DMS53 treated with DMSO at 0.1 percent for 48 hours (cell line): ENCODE measurements around the gene DPH3.
"Not testable (repeated sequence)": the region's sequence is repeated elsewhere in the genome, so short reads cannot be mapped to it uniquely, and the experiment has no call there.

Source experiments
- DNase-seq: peaks from one replicate; lab custom pipeline; 2025; ENCODE audit not compliant: unreplicated experiment; lab: John Stamatoyannopoulos, UW

DPH3 gene

DNA sequence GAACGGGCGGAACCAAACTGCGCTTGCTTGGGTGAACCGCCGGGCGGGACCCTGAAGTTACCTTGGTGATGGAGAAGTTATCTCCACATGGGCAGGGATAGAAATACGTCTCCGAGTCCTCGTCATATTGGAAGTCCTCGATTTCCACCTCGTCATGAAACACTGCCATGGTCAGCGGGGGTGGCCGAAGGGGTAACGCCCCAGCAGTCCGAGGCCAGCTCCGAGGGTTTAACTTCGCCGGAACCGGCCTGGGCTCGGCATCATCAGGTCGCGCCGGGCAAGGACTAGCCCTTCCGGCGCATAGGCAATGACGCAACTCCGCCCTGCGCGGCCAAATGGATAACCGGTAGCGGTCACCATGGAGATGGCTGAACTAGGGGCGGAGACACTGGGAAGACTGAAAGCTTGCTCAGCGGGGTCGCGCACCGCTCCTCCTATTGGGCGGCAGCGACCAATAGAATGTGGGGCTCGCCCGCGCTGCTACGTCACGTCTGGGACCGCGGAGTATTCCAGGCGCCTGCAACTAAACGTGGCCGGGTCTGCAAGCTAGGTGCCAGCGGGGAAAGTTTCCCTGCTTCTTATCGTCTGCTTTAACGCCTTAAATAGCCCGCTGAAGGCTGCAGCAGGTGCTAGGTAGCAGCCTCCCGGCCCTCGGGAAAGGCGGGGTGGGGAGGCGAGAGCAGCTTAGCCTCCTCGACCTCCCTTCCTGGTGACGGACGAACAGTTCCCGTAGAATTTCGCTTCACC lies at the start of gene DPH3, which contains the start of gene OXNAD1:
DPH3 (minus strand) TSS at position 236 of the 747 bp plus-strand sequence; CDS start at position 169, 67 bp downstream.
OXNAD1 (plus strand) TSS at position 505 of the 747 bp plus-strand sequence. CDS start 5,741 bp downstream, outside the sequence.
- DNase-seq = peak; percentile 59

DNA sequence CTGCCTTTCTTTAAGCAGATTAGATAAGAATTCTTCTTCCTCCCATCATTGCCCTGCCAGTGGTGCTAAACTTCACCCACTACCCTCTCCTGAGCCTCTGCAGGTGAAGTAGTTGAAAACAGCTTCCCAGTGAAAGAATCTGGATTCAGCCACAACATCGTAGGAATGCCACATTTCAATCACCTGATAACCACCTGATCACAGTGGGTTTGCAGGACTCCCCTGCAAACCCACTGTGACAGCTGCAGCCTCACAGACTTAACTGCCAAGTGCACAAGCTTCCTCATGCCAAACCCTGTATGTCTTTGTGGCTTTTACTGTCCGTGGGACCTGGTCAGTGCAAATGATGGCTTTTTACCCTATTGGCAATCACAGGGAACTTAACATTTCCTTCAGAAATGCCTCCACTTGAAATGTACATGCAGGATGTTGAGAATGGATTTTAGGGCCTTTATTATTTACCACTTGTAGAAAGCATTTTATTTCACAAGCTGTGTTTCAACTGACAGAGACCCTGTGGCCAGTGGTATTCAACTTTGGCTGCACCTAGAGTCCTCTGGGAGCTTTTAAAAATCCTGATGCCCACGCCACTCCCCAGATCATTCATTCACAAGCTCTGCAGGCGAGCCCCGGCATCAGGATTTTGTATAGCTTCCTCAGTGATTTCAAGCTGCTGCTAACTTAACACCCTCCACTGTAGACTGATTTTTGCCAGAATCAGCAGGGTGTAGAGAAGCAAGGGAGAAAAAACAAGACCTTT lies 49.3 kb upstream of the DPH3 start:
- no peak for DNase-seq

DNA sequence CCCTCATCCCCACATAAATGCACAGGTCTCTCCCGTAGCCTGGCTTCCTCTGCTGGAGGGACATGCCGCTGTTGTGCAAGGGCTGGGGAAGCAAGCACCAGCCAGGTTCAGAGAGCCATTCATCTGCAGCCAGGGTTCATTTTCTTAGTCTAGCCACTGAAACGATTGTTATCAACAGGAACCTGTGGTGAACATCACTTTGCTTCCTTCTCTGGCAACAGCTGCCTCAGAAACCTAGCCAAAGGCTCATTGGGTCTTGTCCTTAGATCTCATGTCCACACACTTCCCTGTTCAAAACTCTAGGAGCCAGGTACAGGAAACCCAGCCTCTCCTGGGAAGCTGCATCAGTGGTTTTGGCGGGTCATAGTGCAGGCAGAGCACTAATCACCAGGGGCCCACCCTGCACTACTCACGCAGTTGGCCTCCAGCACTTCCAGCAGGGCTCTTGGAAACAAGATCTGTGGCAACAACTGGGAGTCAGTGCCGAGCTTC lies 47.3 kb upstream of the DPH3 start:
- DNase-seq = no peak

DNA sequence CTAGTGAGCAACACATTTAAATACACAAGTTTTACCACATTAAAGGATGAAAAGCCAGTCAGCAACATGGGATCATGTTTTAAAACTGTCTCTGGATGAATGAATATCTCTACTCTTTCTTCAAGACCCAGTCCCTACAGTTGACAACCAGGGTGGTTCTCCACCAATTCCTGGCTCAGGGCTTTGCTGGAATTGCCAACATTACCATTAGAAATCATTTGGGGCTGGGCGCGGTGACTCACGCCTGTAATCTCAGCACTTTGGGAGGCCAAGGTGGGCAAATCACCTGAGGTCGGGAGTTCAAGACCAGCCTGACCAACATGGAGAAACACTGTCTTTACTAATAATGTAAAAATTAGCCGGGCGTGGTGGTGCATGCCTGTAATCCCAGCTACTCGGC lies 45.7 kb upstream of the DPH3 start:
- DNase-seq = not testable (repeated sequence)

DNA sequence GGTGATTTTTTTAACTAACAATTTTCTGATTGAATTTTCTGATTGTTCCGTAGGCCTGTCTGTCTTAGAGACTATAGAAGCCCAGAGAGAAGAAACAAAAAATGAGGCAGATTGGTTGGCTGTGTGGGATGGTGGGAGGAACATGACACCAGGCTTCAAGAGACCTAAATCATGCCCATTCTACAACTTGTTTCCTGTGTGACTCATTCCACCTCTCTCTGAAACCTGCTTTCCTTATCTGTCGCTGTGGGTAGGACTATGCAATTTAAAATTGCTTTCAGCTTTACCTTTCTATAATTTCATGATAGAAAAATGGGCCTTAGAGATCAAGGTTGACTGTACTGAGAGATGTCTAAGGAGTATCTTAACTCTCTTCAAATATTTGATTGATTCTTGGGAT lies 44.8 kb upstream of the DPH3 start:
- no peak for DNase-seq

DNA sequence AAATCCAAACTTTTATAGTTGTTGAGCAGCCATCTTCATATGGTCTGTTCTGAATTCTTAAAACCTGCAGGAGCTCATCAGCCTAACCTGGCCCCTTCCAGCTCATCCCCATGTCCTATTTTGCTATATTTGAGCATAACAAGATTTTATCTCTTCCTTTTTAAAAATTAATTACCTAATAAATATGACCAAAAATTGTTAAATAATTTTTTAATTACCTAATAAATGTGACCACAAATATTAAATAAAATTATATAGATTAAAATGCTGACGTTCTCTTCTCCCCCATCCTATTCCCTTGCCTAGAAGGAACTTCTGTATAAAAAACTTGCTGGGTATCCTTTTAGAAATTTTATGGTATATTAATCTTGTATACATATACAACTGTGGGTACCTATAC lies 44.0 kb upstream of the DPH3 start:
- DNase-seq = no peak

DNA sequence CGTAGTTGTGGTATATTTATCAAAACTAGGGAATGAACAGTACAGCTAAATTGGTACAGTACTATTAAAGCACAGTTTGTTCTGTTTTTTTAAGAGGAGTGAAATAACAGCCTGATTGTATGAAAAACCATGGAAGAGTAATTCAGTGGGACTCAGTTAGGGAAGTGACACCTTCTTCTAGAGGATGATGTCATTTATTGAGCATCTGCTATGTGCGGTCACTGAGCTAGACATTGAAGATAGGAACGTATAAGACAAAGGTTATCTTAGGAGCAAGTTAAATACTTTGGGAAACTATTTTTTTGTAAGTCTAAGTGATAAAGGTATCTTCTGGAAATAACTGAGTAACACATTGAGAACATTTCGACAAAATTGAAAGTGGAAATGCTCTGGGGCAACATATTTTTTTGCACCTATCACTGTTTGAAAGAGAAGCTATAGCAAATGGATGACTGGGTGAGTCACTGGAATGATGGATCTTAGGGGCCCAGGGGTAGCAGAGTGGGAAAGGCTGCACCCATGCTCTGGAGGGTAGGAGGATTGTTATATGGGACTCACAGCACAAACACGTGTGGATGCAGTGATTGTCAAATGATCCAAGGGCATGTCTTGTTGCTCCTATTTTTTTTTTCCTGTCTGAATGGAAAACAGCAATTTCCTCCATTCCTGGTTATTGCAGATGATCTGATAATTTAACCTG lies 43.2 kb upstream of the DPH3 start:
- no peak for DNase-seq

DNA sequence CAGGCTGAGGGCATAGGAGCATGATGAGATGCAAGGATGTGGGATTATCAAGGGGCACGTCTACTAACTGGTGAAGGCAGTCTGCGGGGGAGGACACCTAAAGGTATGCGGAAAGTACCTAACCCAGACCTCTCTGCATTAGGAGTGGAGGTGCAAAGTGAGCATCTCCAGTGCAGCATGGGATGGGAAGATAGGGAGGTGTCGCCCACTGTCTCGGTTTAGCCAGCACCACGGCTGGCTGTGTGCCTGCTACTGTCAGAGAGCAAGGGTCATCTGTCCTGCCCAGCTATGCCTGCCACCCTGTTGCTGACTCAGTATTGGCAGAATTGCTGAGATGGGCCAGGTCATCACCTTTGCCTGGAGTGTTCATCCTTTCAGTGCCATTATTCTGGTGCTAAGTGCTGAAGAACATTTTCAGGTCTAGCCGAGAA lies 40.4 kb upstream of the DPH3 start:
- no peak for DNase-seq

DNA sequence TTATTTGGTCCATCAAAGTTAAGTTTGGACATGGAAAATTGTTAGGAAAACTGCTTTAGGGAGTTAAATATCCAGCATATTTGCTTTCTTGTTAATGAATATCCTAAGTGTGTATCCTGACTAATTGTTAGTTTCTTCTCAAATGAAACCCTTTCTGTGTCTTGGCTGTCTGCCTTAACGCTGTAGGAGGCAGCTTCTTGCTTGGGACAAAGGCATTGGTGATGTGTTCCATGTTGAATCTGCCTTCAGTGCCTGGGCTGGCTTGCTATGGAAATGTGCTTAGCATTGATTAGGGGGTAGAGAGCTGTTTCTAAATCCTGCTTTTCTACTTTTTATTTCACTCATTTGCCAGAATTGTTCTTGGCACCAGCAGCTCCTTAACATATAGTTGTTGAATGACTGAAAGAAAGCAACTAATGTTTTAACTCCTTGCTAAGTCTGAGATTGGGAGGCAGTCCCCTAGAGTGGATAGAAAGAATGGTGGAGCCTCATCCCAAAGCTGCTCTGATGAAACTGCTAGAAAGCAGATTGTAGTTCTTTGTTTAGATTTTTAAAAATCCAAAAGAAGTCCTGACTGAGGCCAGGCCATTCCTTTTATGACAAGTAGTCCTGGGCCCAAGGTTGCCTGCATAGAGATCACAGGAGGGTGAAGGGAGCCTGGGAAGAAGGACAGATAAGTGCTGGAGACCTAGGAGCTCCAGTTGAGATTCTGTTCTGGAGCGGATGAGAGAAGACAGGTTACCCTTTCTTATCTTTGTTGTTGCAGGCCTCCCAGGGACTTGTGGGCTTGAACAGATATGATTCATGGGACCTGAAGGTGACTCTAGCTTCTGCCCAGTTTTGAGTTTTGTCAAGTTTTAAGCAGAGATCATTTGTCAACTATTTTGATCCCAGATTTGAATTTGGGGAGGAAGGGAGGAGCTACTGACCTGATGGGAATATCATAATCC lies 39.6 kb upstream of the DPH3 start:
- no peak for DNase-seq

DNA sequence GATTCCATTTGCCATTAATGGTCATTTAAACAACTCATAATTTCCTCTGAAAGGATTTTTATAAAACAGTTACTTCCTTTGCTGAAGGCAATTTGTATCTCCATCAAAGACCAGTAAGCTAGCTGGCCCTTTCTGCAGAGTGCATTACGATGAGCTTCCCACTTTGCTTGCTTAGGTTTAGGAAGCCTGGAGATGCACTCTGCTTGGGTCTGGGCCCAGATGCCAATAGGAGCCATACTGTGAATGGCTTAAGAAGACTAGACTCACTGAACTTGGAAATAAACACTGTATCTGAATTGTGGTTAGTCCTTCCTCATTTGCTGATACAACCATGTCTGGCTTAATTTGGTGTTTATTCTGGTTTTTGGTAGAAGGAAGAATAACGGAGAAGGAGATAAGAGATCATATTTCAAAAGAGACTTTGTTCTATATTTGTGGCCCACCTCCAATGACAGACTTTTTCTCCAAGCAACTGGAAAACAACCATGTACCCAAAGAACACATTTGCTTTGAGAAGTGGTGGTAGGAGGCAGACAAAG lies 38.4 kb upstream of the DPH3 start:
- DNase-seq = no peak

DNA sequence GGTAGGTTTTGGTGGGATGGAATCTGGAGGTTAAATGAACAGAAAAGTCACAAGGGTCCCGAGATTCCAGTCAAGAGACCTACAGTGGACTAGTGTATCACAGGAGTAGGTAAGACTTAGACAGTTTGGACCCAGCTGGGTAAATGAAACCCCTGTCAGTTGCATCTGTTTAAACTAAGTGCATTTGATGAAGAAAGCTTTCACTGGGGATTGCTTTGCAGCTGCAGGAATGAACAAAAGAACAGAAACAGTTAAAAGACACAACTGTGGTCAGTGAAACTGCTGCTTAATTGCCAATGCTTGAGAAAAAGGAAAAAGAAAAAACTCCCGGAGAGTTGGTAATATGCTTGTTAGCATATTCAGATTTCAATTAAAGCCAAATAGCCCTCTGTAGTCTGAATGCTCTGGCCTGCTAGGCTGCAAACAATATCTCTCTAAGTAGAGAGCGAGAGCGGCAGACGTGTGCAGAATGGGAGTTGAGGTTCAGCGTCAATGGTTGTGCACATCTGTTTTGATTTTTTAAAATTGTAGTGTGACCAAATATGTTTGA lies 37.4 kb upstream of the DPH3 start:
- DNase-seq = no peak

DNA sequence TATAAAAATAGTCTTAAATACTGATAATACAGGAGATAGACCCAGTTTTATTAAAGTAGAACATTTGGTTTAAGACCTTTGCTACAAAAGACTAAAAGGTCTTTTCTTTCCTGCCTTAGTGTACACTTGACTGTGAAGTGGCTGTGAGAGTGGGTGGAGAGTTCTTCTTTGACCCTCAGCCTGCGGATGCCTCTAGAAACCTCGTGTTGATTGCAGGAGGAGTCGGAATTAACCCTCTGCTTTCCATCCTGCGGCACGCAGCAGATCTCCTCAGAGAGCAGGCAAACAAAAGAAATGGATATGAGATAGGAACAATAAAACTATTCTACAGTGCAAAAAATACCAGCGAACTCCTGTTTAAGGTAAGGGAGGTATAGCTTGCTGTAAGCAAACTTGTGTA lies 36.8 kb upstream of the DPH3 start:
- no peak for DNase-seq

DNA sequence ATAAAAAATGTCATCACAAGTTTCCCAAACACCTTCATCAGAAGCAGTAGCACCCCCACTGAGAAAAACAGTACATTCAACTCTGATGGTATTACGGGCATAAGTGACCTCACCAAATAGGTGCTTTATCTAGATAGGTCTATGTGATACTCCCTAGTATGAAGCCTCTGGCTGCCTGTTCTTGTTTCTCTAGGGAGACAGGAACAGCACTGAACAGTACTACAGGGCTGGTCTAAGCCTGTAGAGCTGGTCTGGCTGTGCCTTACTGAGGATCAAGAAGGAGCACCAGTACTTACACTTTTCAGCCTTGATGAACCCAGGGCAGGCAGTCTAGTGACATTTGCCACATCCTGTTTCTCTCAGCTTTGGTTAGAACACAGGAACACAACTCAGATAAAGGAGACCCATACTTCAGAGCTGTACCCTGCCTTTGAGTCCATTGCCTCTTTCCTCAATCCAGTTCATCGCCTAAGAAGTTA lies 36.2 kb upstream of the DPH3 start:
- no peak for DNase-seq

DNA sequence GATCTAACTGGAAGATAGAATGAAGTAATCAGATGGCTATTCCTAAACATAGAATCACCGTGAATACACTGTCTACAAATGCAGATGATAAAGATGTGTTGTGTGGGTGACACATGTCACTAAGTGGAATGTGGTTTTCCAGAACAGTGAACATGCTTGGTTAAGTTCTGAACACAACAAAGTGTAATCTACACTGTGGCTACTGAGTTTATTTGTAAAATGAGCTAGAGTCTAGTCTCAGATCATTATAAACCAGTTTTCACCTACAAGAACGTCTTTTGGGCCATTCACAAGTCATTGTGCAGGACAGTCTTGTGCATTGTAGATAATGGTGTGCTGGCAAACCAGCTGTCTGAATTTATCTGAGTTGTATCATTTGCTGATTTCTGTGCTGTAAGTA lies 35.6 kb upstream of the DPH3 start:
- DNase-seq = no peak

DNA sequence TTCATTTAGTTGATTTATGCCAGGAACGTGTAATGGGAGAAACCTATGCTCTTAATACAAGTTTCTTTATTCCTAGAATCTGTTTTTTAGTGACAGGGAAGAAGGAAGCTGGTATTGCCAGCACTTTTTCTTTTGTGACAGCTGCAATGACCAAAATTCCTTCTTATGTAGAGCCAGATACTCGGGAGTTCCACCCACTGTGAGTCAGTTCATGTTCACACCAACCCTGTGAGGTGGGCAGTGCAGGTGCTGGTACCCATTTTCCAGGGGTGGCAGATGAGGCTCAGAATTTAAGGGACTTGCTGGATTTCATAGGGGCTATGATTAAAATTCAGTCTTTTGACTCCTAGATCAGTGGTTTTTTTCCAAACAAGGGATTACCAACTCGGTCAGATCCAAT lies 35.0 kb upstream of the DPH3 start:
- DNase-seq = no peak

DNA sequence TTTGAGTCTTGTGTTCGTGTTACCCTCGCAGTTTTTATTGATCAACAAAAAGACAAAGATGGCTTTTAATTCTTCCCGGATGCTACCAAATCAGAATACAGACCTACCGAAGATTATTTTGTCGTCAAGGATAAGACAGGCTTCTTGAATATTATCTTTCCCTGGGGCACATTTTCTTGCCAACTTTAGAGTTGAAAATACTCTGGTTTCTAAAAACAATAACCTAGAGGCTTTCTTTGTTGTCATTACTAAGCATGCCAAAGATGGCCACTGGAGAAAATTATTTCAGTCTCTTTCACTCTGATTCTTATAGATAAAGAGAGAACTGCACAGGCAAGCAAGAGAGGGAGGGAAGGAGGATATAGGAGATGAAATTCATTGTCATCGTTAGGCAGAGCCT lies 34.1 kb upstream of the DPH3 start:
- DNase-seq = no peak

DNA sequence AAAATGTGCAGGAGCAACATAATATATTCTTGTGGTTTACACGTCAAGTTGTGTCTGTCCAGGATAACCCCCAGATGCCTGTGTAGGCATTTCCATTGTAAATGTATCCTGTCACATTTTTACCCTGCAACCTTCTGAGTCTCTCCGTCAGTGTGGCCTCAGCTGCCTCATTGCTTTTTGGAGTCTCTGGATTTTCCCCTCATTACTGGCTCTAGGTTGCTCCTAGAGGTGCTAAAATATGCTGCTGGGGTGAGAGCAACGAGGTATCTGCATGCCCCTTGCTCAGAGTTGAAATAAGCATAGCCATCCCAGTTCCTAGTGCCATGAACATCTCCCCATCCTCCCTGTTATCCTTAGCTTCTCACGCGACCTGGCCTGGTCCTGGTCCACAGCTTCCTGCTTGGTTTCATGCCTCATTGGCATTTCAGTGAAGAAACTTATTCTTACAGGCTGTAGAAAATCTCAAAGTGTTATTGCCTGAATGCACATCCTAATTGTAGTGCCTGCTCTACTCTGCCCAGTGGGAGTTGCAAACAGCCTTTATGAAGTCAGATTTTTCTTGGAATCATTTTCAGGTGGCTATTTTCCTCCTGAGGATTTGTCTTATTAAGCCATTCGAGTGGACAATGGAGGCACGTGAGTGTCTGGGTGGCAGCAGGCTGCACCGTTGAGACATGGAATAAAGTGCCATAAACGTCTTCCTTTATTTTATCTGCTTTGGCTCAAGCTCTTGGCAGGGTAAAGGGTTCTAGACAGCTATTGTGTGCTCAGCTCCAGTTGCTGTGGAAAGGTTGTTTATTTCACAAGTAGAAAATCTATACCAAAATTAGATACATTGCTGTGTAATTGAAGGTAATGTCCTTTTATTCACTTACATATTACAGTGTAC lies 33.5 kb upstream of the DPH3 start:
- no peak for DNase-seq

DNA sequence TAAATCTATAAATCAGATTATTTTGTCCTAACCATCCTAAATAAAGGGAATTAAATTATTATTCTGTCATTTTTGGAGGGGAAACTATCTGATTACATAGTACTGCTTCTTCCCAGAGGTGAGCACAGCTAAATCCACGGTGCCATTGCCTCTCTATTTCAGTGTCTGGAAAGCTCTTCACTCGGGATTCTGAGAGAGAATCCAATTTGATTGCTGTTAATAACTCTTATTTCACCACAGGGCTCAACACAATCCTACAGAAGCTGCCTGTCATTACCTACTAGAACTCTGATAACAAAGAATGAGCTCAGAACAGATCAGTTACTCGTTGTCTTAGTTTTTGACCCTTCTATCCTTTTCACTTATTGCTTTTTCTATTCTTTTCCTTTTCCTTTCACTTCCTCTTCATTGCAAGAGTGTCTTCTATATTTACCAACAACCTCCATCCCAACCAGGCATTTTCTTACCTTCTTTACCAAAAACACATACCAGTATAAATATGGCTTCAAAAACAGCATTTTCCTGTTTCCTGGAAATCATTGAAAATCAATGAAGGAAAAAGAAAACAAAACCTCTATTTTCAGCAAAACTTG lies 30.7 kb upstream of the DPH3 start:
- DNase-seq = no peak
